Endothelial cell of umbilical vein (primary cell): ENCODE measurements around the gene SLAIN2. TPM values are rescaled to one million over a fixed set of nuclear protein-coding genes. Genes with fewer than 3 reads are reported as not detected.
A peak's percentile ranks its signal among the peaks of the same experiment; 100 is the strongest.

Experiments
- BruUV-seq: library from RNA; stranded (reverse); fragments of 400-500 nt; replicated peaks from 2 replicates; lab custom pipeline; 2021; lab: Mats Ljungman, UMichigan
- CTCF ChIA-PET: fragments of 300-600, 350-600 bp; sonication (Branson Sonifier 250); formaldehyde crosslinking; loops from one replicate; lab custom pipeline; 2021; ENCODE audit warnings: antibody characterized with exemption, inconsistent platforms; lab: Charles Lee
- POLR2A ChIA-PET: fragments of 300-600, 350-600 bp; sonication (Branson Sonifier 250); formaldehyde crosslinking; loops from one replicate; lab custom pipeline; 2021; ENCODE audit warnings: antibody characterized with exemption, inconsistent platforms; lab: Charles Lee
- DNase-seq: peaks from one replicate; pipeline ENCODE4 v3.0.0-alpha.2; 2011; ENCODE audit warnings: low read depth, low spot score
- FAIRE-seq: peaks from 2 replicates; lab custom pipeline; 2011; peaks lifted over from hg19 to GRCh38; lab: Jason Lieb, UNC
- H2AFZ ChIP-seq: 2 replicates; pipeline ENCODE4 v1.6.0; 2012; ENCODE audit warnings: low read depth, low read length, control low read depth, inconsistent platforms
- H3K27ac ChIP-seq: 2 replicates; pipeline ENCODE4 v1.5.1; 2011; ENCODE audit warnings: low read depth, mild to moderate bottlenecking, control low read depth, low read length, moderate library complexity; ENCODE audit not compliant: insufficient read depth
- H3K27me3 ChIP-seq, 2 experiments: 2 replicates each; pipeline versions ENCODE4 v1.6.0 to v1.6.1; 2011; ENCODE audit warnings: low read length in 2 of 2, mixed read lengths in 1 of 2; ENCODE audit not compliant: control insufficient read depth in 2 of 2, insufficient read depth in 2 of 2
- H3K36me3 ChIP-seq, 2 experiments: 2 replicates in 1 of 2; 3 replicates in 1 of 2; pipeline ENCODE4 v1.5.1; 2011; ENCODE audit warnings: low read length in 2 of 2, mild to moderate bottlenecking in 1 of 2, moderate library complexity in 1 of 2; ENCODE audit not compliant: control insufficient read depth in 2 of 2, insufficient read depth in 2 of 2; ENCODE audit errors: extremely low read depth in 1 of 2
- H3K4me1 ChIP-seq: 3 replicates; pipeline ENCODE4 v1.5.1; 2011; ENCODE audit warnings: mild to moderate bottlenecking, low read length; ENCODE audit not compliant: control insufficient read depth, insufficient read depth; ENCODE audit errors: extremely low read depth
- H3K4me2 ChIP-seq: 2 replicates; pipeline ENCODE4 v1.6.1; 2011; ENCODE audit warnings: low read length, control low read depth, mixed read lengths; ENCODE audit not compliant: insufficient read depth
- H3K4me3 ChIP-seq, 3 experiments: fragments of 200-600 bp in 1 of 3; sonication (generic), shearing (Covaris generic) in 1 of 3; replicated peaks in 1 of 3; 2 replicates each; pipeline ENCODE4 v1.5.1; 2011 to 2016; ENCODE audit warnings: control low read depth in 3 of 3, low read length in 3 of 3, mild to moderate bottlenecking in 2 of 3, inconsistent platforms in 1 of 3, low read depth in 1 of 3, moderate library complexity in 1 of 3; ENCODE audit not compliant: insufficient read depth in 1 of 3
- H3K79me2 ChIP-seq: 2 replicates; pipeline ENCODE4 v1.6.0; 2012; ENCODE audit warnings: low read length, inconsistent platforms; ENCODE audit not compliant: control insufficient read depth, insufficient read depth
- H3K9ac ChIP-seq: replicated peaks from 2 replicates; pipeline ENCODE3; 2011; ENCODE audit warnings: low read length, control low read depth; ENCODE audit not compliant: insufficient read depth; ENCODE audit errors: extremely low read depth
- H3K9me1 ChIP-seq: replicated peaks from 3 replicates; pipeline ENCODE4 v1.6.0; 2011; ENCODE audit warnings: mild to moderate bottlenecking, low read length; ENCODE audit not compliant: control insufficient read depth, insufficient read depth; ENCODE audit errors: extremely low read depth
- H3K9me3 ChIP-seq: replicated peaks from 2 replicates; pipeline ENCODE4 v1.5.1; 2012; ENCODE audit warnings: low read length, inconsistent platforms; ENCODE audit not compliant: control insufficient read depth, insufficient read depth
- H4K20me1 ChIP-seq: replicated peaks from 2 replicates; pipeline ENCODE3; 2011; ENCODE audit warnings: mild to moderate bottlenecking, low read length; ENCODE audit not compliant: control insufficient read depth, insufficient read depth; ENCODE audit errors: extremely low read depth
- CTCF ChIP-seq, 2 donors: IDR thresholded peaks; 1 replicate in 1 of 2; 2 replicates in 1 of 2; pipeline ENCODE4 v1.5.1; 2011; ENCODE audit warnings: low read length in 2 of 2, mild to moderate bottlenecking in 2 of 2, moderate library complexity in 2 of 2, control low read depth in 1 of 2, inconsistent platforms in 1 of 2, low read depth in 1 of 2; ENCODE audit not compliant: insufficient read depth in 1 of 2; ENCODE audit errors: extremely low read depth in 1 of 2
- EZH2 ChIP-seq: IDR thresholded peaks from 2 replicates; pipeline ENCODE4 v1.6.1; 2012; ENCODE audit warnings: borderline replicate concordance, low read depth, mild to moderate bottlenecking, moderate library complexity, low read length, inconsistent platforms; ENCODE audit not compliant: severe bottlenecking
- FOS ChIP-seq: IDR thresholded peaks from 2 replicates; pipeline ENCODE4 v1.6.1; 2011; ENCODE audit warnings: mild to moderate bottlenecking, low read length, moderate library complexity, borderline replicate concordance; ENCODE audit not compliant: insufficient read depth
- GATA2 ChIP-seq: IDR thresholded peaks from 2 replicates; pipeline ENCODE4 v1.7.0; 2011; ENCODE audit warnings: low read depth, mild to moderate bottlenecking, moderate library complexity, mixed read lengths, low read length; ENCODE audit not compliant: insufficient read length, insufficient read depth
- JUN ChIP-seq: IDR thresholded peaks from 2 replicates; pipeline ENCODE4 v1.6.1; 2011; ENCODE audit warnings: borderline replicate concordance, low read depth; ENCODE audit not compliant: insufficient read length, insufficient read depth
- MAX ChIP-seq: IDR thresholded peaks from 2 replicates; pipeline ENCODE4 v1.6.1; 2011; ENCODE audit not compliant: insufficient read depth, insufficient read length
- MYC ChIP-seq: IDR thresholded peaks from one replicate; pipeline ENCODE4 v1.6.1; 2011; ENCODE audit warnings: mild to moderate bottlenecking, low read depth, low read length
- POLR2A ChIP-seq: IDR thresholded peaks from 2 replicates; pipeline ENCODE4 v1.6.1; 2012; ENCODE audit warnings: low read depth, mild to moderate bottlenecking, control low read depth, low read length
- POLR2AphosphoS5 ChIP-seq: IDR thresholded peaks from 2 replicates; pipeline ENCODE4 v1.6.1; 2012; ENCODE audit warnings: low read depth, mild to moderate bottlenecking, control low read depth, low read length, moderate library complexity; ENCODE audit not compliant: insufficient read depth
- dilution Hi-C: fragments of 300-500 bp; cut with MboI; formaldehyde crosslinking; loops from one replicate; pipeline ENCODE4 v1.15.0; 2019; ENCODE audit warnings: low sequenced_read_pairs; ENCODE audit not compliant: extremely low pct_ligation_motif_present
- intact Hi-C: fragments of 100-400 bp; cut with micrococcal nuclease; formaldehyde crosslinking; loops from one replicate; pipeline ENCODE4 v1.10.0; 2022
- polyA plus RNA-seq, 4 experiments: library from polyadenylated mRNA; depleted of rRNA in 3 of 4; stranded (reverse) in 3 of 4; unstranded in 1 of 4; fragments of >200 nt; gene quantifications; 2 replicates each; pipeline versions ENCODE4 v1.2.1 to v1.2.3, GENCODE V29; 2011 to 2012; ENCODE audit warnings: missing spikeins in 1 of 4
- total RNA-seq: library from RNA; stranded (reverse); gene quantifications from 2 replicates; pipeline ENCODE4 v1.2.3, GENCODE V29; 2021

SLAIN2 gene
- total and polyA plus RNA-seq, 2 donors (not counting 3 experiments of a cell fraction or from before 2014, with no cell fraction given) = 27.4 to 49.5 TPM

GRCh38 chr4:48345542-48345941 is 4.2 kb downstream of the SLAIN2 start:
- FAIRE-seq (no peak), DNase-seq (no peak)
- no peak overlapping the region for H3K9ac ChIP-seq
- no peak overlapping the region for H3K4me3 ChIP-seq
- no peaks in the 10 kb centered on the region for H3K9me3 ChIP-seq
- peaks cover 2% of the 10 kb centered on the region for H4K20me1 ChIP-seq
- ChIA-PET CTCF (interaction anchor here (1.0 kb wide), 1 partner anchor 11 kb away, joined by 3 read pairs; no protein-coding TSS in a partner anchor), POLR2A (no interaction called here)
- H2AFZ ChIP-seq = no peak overlapping the region
- no peaks in the 10 kb centered on the region for H3K27me3 ChIP-seq
- no peak overlapping the region for H3K27ac ChIP-seq
- dilution Hi-C loops = no loop called here
- H3K36me3 ChIP-seq = no peaks in the 10 kb centered on the region
- H3K79me2 ChIP-seq = peaks cover 81% of the 10 kb centered on the region
- peaks cover 15% of the 10 kb centered on the region for H3K4me1 ChIP-seq
- TF ChIP-seq GATA2 (no peak), MAX (no peak), FOS (no peak), POLR2A (no peak)
- peaks cover 2% of the 10 kb centered on the region for H3K9me1 ChIP-seq
- H3K4me2 ChIP-seq = no peak overlapping the region
- intact Hi-C loops = loop anchor here (10.0 kb wide), 1 partner anchor 431 kb away; the partner anchor contains the start of gene NFXL1
- BruUV-seq = no TSS peak

- Histone ChIP-seq H3K4me1 (peaks cover 15% of the 10 kb centered on the region), H3K9me1 (peaks cover 2% of the 10 kb centered on the region), H3K4me3 (no peak overlapping the region), H3K79me2 (peaks cover 91% of the 10 kb centered on the region), H3K9me3 (no peaks in the 10 kb centered on the region), H3K27ac (no peak overlapping the region), H2AFZ (no peak overlapping the region), H3K27me3 (no peaks in the 10 kb centered on the region), H4K20me1 (peaks cover 7% of the 10 kb centered on the region), H3K4me2 (no peak overlapping the region), H3K9ac (no peak overlapping the region), H3K36me3 (no peaks in the 10 kb centered on the region)
- BruUV-seq = no TSS peak
- dilution Hi-C loops (no loop called here), intact Hi-C loops (loop anchor here (10.0 kb wide), 1 partner anchor 432 kb away; the partner anchor contains the start of gene NFXL1)
- ChIA-PET CTCF (interaction anchor here (1.0 kb wide), 1 partner anchor 10 kb away, joined by 3 read pairs; no protein-coding TSS in a partner anchor), POLR2A (no interaction called here)
- no peak for TF ChIP-seq POLR2A
- no peak for TF ChIP-seq MAX
- TF ChIP-seq POLR2AphosphoS5 = no peak
- no peak for TF ChIP-seq MYC
- TF ChIP-seq CTCF (IDR thresholded peaks at IDR 0.05; ENCODE audit: extremely low read depth in 1 of 2, insufficient read depth in 1 of 2, low read depth in 1 of 2, low read length in 2 of 2) = no peak
- no peak for TF ChIP-seq GATA2
- no peak for TF ChIP-seq FOS
- TF ChIP-seq EZH2 = no peak
- no peak for TF ChIP-seq JUN
- FAIRE-seq (peak; percentile 12), DNase-seq (no peak)
Observed at GRCh38 chr4:48346594-48346993, 5.3 kb downstream of the SLAIN2 start.
